Measurements from ENCODE around the gene CNIH4. TPM values are rescaled to one million over a fixed set of nuclear protein-coding genes. Genes with fewer than 3 reads are reported as not detected.

Gene CNIH4
- total and polyA plus RNA-seq, 10 of the 15 experiments (the other 5 are each of a cell fraction or from before 2014, with no cell fraction given) = 23.2 to 173 (median 51.4) TPM

GRCh38 chr1:224380003-224380402 is 23.3 kb downstream of the CNIH4 start (continued):
- TF ChIP-seq PBX3 (IDR thresholded peaks at IDR 0.05; ENCODE audit: insufficient replicate concordance, low read depth, low read length) (no peak), TCF12 (IDR thresholded peaks at IDR 0.05; ENCODE audit: low read depth, low read length) (no peak), KLF5 (IDR thresholded peaks at IDR 0.05; ENCODE audit: partially characterized antibody) (no peak), E4F1 (IDR thresholded peaks at IDR 0.05; ENCODE audit: borderline replicate concordance, partially characterized antibody) (no peak), RB1 (IDR thresholded peaks at IDR 0.05; ENCODE audit: borderline replicate concordance) (no peak), DPF2 (IDR thresholded peaks at IDR 0.05) (peak; percentile 80), PAX5 (IDR thresholded peaks at IDR 0.05; ENCODE audit: borderline replicate concordance, low read depth, low read length) (peak; percentile 69; the same call in 1 of the 2 replicates), CEBPB (IDR thresholded peaks at IDR 0.05; ENCODE audit: borderline replicate concordance in 1 of 2, low read depth in 2 of 2, low read length in 2 of 2) (peak in 1 of 2 experiments; percentile 66; a peak in 2 of 4 replicates), MLLT1 (IDR thresholded peaks at IDR 0.05) (peak; percentile 83), BHLHE40 (IDR thresholded peaks at IDR 0.05; ENCODE audit: borderline replicate concordance in 1 of 2, low read depth in 2 of 2, low read length in 1 of 2) (peak in 1 of 2 experiments; percentile 41; a peak in 1 of 4 replicates), ZBTB4 (CRISPR knock-in tag; IDR thresholded peaks at IDR 0.05) (no peak), NFIC (IDR thresholded peaks at IDR 0.05; ENCODE audit: low read depth, low read length) (peak; percentile 83), ZNF592 (IDR thresholded peaks at IDR 0.05) (no peak), NR2C2 (IDR thresholded peaks at IDR 0.05; ENCODE audit: borderline replicate concordance, control insufficient read depth, insufficient read length, low read depth) (no peak), NFXL1 (IDR thresholded peaks at IDR 0.05; ENCODE audit: borderline replicate concordance) (no peak), SMAD1 (IDR thresholded peaks at IDR 0.05; ENCODE audit: low read depth, partially characterized antibody) (no peak), FOS (IDR thresholded peaks at IDR 0.05; ENCODE audit: borderline replicate concordance, extremely low read depth, insufficient read length) (no peak)
